Activated T-cell treated with anti-CD3 and anti-CD28 coated beads, Interleukin-2, amount 50 U/mL, for 4 hours (primary cell): ENCODE results near the gene TP53BP1. TPM values are rescaled to one million over a fixed set of nuclear protein-coding genes. Genes with fewer than 3 reads are reported as not detected.

Experiments used
- ATAC-seq, 2 donors: fragments of 200-7000 bp; cut with Tn5 transposase; one replicate each; pipeline ENCODE4 v1.10.0; 2021
- DNase-seq: peaks from one replicate; pipeline ENCODE4 v3.0.0-alpha.2; 2020
- H3K27me3 Mint-ChIP-seq: one replicate; pipeline ENCODE4 v1.8.0; 2021; ENCODE audit warnings: low read depth, mixed read lengths
- H3K36me3 Mint-ChIP-seq: one replicate; pipeline ENCODE4 v1.8.0; 2022; ENCODE audit warnings: mixed read lengths; ENCODE audit not compliant: insufficient read depth
- H3K4me1 Mint-ChIP-seq: one replicate; pipeline ENCODE4 v1.8.0; 2021; ENCODE audit warnings: low read depth, mixed read lengths
- H3K4me3 Mint-ChIP-seq: one replicate; pipeline ENCODE4 v1.8.0; 2021; ENCODE audit warnings: mild to moderate bottlenecking, moderate library complexity, mixed read lengths
- H3K9me3 Mint-ChIP-seq: one replicate; pipeline ENCODE4 v1.8.0; 2021; ENCODE audit warnings: mixed read lengths
- total RNA-seq, 3 donors: library from RNA; stranded (reverse); gene quantifications; one replicate each; pipeline ENCODE4 v1.2.1, GENCODE V29; 2021

Gene TP53BP1
- total RNA-seq, 3 donors from 2014 or later: 30.5 to 36.1 (median 35.3) TPM

- Mint-ChIP-seq H3K36me3 (peaks cover 32% of the 10 kb centered on the region), H3K9me3 (no peaks in the 10 kb centered on the region), H3K4me3 (no peak overlapping the region), H3K4me1 (peaks cover 6% of the 10 kb centered on the region), H3K27me3 (no peaks in the 10 kb centered on the region)
- DNase-seq (no peak), ATAC-seq (no peak)
These were observed 56.6 kb downstream of the TP53BP1 start for GRCh38 chr15:43436395-43436794.

GRCh38 chr15:43434446-43434845, 58.5 kb downstream of the TP53BP1 start:
- ATAC-seq: no peak
- no peaks in the 10 kb centered on the region for H3K4me1 Mint-ChIP-seq
- no peaks in the 10 kb centered on the region for H3K27me3 Mint-ChIP-seq
- no peaks in the 10 kb centered on the region for H3K9me3 Mint-ChIP-seq
- no peak for DNase-seq
- peaks cover 32% of the 10 kb centered on the region for H3K36me3 Mint-ChIP-seq
- no peak overlapping the region for H3K4me3 Mint-ChIP-seq

- Mint-ChIP-seq H3K27me3 (no peaks in the 10 kb centered on the region), H3K4me3 (no peak overlapping the region), H3K36me3 (peaks cover 30% of the 10 kb centered on the region), H3K4me1 (no peaks in the 10 kb centered on the region), H3K9me3 (no peaks in the 10 kb centered on the region)
- no peak for DNase-seq
- no peak for ATAC-seq
These were observed 59.2 kb downstream of the TP53BP1 start for GRCh38 chr15:43433661-43434303.

GRCh38 chr15:43433165-43433564, 59.8 kb downstream of the TP53BP1 start:
- H3K36me3 Mint-ChIP-seq: peaks cover 31% of the 10 kb centered on the region

GRCh38 chr15:43429687-43430086, 63.3 kb downstream of the TP53BP1 start:
- ATAC-seq: no peak
- no peak overlapping the region for H3K4me3 Mint-ChIP-seq
- no peaks in the 10 kb centered on the region for H3K27me3 Mint-ChIP-seq
- H3K4me1 Mint-ChIP-seq: no peaks in the 10 kb centered on the region
- no peaks in the 10 kb centered on the region for H3K9me3 Mint-ChIP-seq
- DNase-seq: no peak
- H3K36me3 Mint-ChIP-seq: peaks cover 37% of the 10 kb centered on the region

More at GRCh38 chr15:43433165-43433564, 59.8 kb downstream of the TP53BP1 start:
- H3K9me3 Mint-ChIP-seq: no peaks in the 10 kb centered on the region
- H3K27me3 Mint-ChIP-seq: no peaks in the 10 kb centered on the region
- H3K4me3 Mint-ChIP-seq: no peak overlapping the region
- ATAC-seq (no peak), DNase-seq (no peak)
- H3K4me1 Mint-ChIP-seq: no peaks in the 10 kb centered on the region

GRCh38 chr15:43423793-43424192, 69.2 kb downstream of the TP53BP1 start:
- peaks cover 43% of the 10 kb centered on the region for H3K36me3 Mint-ChIP-seq
- no peak overlapping the region for H3K4me3 Mint-ChIP-seq
- H3K4me1 Mint-ChIP-seq: peaks cover 7% of the 10 kb centered on the region
- DNase-seq (no peak), ATAC-seq (no peak)
- H3K9me3 Mint-ChIP-seq: no peaks in the 10 kb centered on the region
- no peaks in the 10 kb centered on the region for H3K27me3 Mint-ChIP-seq

- DNase-seq: no peak
- Mint-ChIP-seq H3K36me3 (peaks cover 38% of the 10 kb centered on the region), H3K27me3 (no peaks in the 10 kb centered on the region), H3K4me3 (no peak overlapping the region), H3K9me3 (no peaks in the 10 kb centered on the region), H3K4me1 (peaks cover 7% of the 10 kb centered on the region)
- no peak for ATAC-seq
These were observed 72.1 kb downstream of the TP53BP1 start for GRCh38 chr15:43420876-43421275.

GRCh38 chr15:43420435-43420834, 72.5 kb downstream of the TP53BP1 start:
- H3K4me1 Mint-ChIP-seq: peaks cover 7% of the 10 kb centered on the region
- DNase-seq (no peak), ATAC-seq (no peak)
- H3K4me3 Mint-ChIP-seq: no peak overlapping the region
- H3K36me3 Mint-ChIP-seq: peaks cover 40% of the 10 kb centered on the region
- no peaks in the 10 kb centered on the region for H3K9me3 Mint-ChIP-seq
- no peaks in the 10 kb centered on the region for H3K27me3 Mint-ChIP-seq

- Mint-ChIP-seq H3K27me3 (no peaks in the 10 kb centered on the region), H3K9me3 (no peaks in the 10 kb centered on the region), H3K4me1 (no peaks in the 10 kb centered on the region), H3K4me3 (no peak overlapping the region), H3K36me3 (peaks cover 47% of the 10 kb centered on the region)
- ATAC-seq (no peak), DNase-seq (no peak)
These were observed 78.8 kb downstream of the TP53BP1 start for GRCh38 chr15:43414196-43414595.

GRCh38 chr15:43412096-43412495, 80.9 kb downstream of the TP53BP1 start:
- ATAC-seq: no peak
- Mint-ChIP-seq H3K36me3 (peaks cover 58% of the 10 kb centered on the region), H3K9me3 (no peaks in the 10 kb centered on the region), H3K4me1 (no peaks in the 10 kb centered on the region), H3K27me3 (no peaks in the 10 kb centered on the region), H3K4me3 (no peak overlapping the region)
- no peak for DNase-seq

- DNase-seq (no peak), ATAC-seq (no peak)
- no peaks in the 10 kb centered on the region for H3K27me3 Mint-ChIP-seq
- H3K4me3 Mint-ChIP-seq: no peak overlapping the region
- no peaks in the 10 kb centered on the region for H3K9me3 Mint-ChIP-seq
- no peaks in the 10 kb centered on the region for H3K4me1 Mint-ChIP-seq
- peaks cover 64% of the 10 kb centered on the region for H3K36me3 Mint-ChIP-seq
These were observed 82.3 kb downstream of the TP53BP1 start for GRCh38 chr15:43410572-43411214.

GRCh38 chr15:43408789-43409188, 84.2 kb downstream of the TP53BP1 start:
- H3K4me1 Mint-ChIP-seq: peaks cover 2% of the 10 kb centered on the region
- H3K27me3 Mint-ChIP-seq: no peaks in the 10 kb centered on the region
- ATAC-seq (no peak), DNase-seq (no peak)
- peaks cover 68% of the 10 kb centered on the region for H3K36me3 Mint-ChIP-seq
- H3K9me3 Mint-ChIP-seq: no peaks in the 10 kb centered on the region
- no peak overlapping the region for H3K4me3 Mint-ChIP-seq

- Mint-ChIP-seq H3K36me3 (peaks cover 68% of the 10 kb centered on the region), H3K4me1 (peaks cover 4% of the 10 kb centered on the region), H3K9me3 (no peaks in the 10 kb centered on the region), H3K4me3 (no peak overlapping the region), H3K27me3 (no peaks in the 10 kb centered on the region)
- no peak for DNase-seq
- no peak for ATAC-seq
These were observed 86.1 kb downstream of the TP53BP1 start for GRCh38 chr15:43406808-43407207.

- DNase-seq: no peak
- ATAC-seq: no peak
- H3K36me3 Mint-ChIP-seq: peaks cover 70% of the 10 kb centered on the region
- H3K27me3 Mint-ChIP-seq: no peaks in the 10 kb centered on the region
- no peaks in the 10 kb centered on the region for H3K9me3 Mint-ChIP-seq
- H3K4me1 Mint-ChIP-seq: peaks cover 4% of the 10 kb centered on the region
- no peak overlapping the region for H3K4me3 Mint-ChIP-seq
These were observed 86.8 kb downstream of the TP53BP1 start for GRCh38 chr15:43406189-43406588.

- H3K4me3 Mint-ChIP-seq: no peak overlapping the region
- H3K4me1 Mint-ChIP-seq: peaks cover 4% of the 10 kb centered on the region
- H3K27me3 Mint-ChIP-seq: no peaks in the 10 kb centered on the region
- DNase-seq (no peak), ATAC-seq (no peak)
- H3K9me3 Mint-ChIP-seq: no peaks in the 10 kb centered on the region
- peaks cover 62% of the 10 kb centered on the region for H3K36me3 Mint-ChIP-seq
These were observed 88.8 kb downstream of the TP53BP1 start for GRCh38 chr15:43404130-43404529.
